ENCODE measurements around the gene CD151. TPM values are rescaled to one million over a fixed set of nuclear protein-coding genes. Genes with fewer than 3 reads are reported as not detected.

The CD151 gene
- polyA plus RNA-seq, 1 donor (not counting 4 experiments of a cell fraction or from before 2014, with no cell fraction given): 434 TPM

DNA sequence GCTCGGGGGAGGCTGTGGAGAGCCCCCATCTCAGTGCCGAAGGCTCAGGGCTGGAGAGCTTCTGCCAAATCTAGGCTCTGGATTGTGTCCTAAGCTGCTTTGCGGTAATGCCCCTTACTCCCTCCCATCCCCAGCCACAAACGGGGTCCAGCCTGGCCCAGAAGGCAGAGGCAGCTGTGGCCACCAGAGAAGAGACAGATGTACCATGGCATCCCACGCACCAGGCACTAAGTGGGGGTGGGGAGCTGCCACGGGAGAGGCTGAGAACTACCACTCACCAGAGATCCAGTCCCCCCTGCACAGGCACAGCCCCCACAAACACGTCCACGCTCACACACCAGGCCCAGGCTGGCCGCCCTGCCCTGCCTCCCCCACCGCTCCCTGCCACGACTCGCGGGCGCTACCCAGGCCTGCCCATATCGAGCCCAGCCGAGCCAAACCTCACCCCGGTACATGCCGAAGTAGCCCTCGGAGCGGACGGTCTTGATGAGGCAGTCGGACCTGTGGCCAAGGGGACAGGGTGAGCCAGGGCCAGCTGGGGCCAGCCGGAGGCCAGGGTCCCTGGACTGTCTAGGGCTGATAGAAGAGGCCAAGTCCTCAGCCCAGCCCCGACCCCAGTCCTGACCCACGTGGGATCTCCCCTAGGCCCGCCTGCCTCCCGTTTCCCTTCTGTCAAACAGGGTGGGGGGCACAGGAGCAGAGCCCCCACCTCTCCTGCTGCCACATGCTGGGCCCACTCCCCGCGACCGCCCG is 38.6 kb upstream of the CD151 start:
- H3K4me2 ChIP-seq (ENCODE audit: control insufficient read depth, extremely low read depth, insufficient read depth, low read depth, low read length): peak overlapping the region; percentile 96
- no peak overlapping the region for H3K9ac ChIP-seq (ENCODE audit: control insufficient read depth, extremely low read depth, insufficient read depth, low read length)
- dilution Hi-C loops (cut with MboI; ENCODE audit: extremely low pct_ligation_motif_present, low sequenced_read_pairs): no loop called here

DNA sequence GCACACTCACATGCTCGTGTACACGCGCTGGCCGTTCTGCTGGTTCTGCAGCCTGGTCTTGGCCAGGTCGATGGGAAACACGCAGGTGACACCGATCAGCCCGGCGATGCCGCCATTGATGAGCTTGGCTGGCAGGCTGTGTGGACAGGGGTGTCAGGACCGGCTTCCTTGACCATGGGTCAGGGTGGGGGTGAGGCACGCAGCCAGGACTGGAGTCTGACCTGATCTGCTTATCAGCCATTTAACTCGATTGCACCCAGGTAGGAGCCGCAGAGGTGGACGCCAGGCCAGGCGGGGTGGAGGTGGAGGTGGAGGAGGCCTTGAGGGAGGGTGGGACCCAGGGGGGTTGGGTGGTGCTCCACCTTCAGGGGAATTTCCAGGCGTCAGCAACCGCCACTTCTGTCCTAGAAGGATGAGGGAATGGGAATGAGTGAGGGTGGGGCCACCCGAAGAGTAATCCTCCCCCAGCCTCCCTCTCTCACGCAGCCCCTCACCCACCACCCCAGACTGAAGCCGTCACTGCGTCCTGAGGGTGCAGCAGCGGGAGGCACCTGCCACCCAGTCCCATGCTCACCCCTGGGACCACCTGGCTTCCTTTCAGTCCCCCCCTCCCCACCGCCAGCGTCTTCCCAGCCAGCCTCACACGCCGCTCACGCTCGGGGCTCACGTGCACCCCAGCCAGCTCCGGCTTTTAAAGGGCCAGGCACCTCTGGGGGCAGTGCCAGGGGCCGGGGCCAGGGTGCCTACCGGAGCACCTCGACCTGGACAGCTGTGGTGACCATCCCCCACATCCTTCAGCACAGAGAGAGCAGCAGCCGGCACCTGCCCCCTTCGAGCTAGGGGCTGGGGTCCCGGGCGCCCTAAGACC is 37.8 kb upstream of the CD151 start:
- Histone ChIP-seq H3K79me2 (ENCODE audit: control insufficient read depth, insufficient read depth, low read length) (no peaks in the 10 kb centered on the region), H3K9ac (ENCODE audit: control insufficient read depth, extremely low read depth, insufficient read depth, low read length) (peak overlapping the region; percentile 80), H3K27me3 (ENCODE audit: control insufficient read depth, extremely low read depth, insufficient read depth, low read length) (no peaks in the 10 kb centered on the region), H3K27ac (ENCODE audit: control insufficient read depth, insufficient read depth, low read length) (peak overlapping the region; percentile 31), H3K9me1 (ENCODE audit: control insufficient read depth, extremely low read depth, insufficient read depth, low read length) (no peaks in the 10 kb centered on the region), H3K36me3 (ENCODE audit: control insufficient read depth in 2 of 2, extremely low read depth in 1 of 2, insufficient read depth in 2 of 2, low read length in 2 of 2) (peaks cover 11 to 13% of the 10 kb centered on the region in 2 experiments), H4K20me1 (ENCODE audit: control insufficient read depth, extremely low read depth, insufficient read depth, low read length) (no peaks in the 10 kb centered on the region), H3K4me2 (ENCODE audit: control insufficient read depth, extremely low read depth, insufficient read depth, low read depth, low read length) (peak overlapping the region; percentile 96), H3K9me3 (ENCODE audit: control insufficient read depth, low read depth, low read length) (no peaks in the 10 kb centered on the region), H3K4me1 (ENCODE audit: control insufficient read depth, extremely low read depth, insufficient read depth, low read length) (peaks cover 17% of the 10 kb centered on the region), H3K4me3 (ENCODE audit: control insufficient read depth in 2 of 3, extremely low read depth in 1 of 3, insufficient read depth in 2 of 3, low read depth in 1 of 3, low read length in 3 of 3) (peak overlapping the region; percentile 76 to 89 (median 84)), H2AFZ (ENCODE audit: control insufficient read depth, low read length) (no peak overlapping the region)
- FAIRE-seq (no peak), DNase-seq (ENCODE audit: low read depth, low spot score) (no peak)
- dilution Hi-C loops (cut with MboI; ENCODE audit: extremely low pct_ligation_motif_present, low sequenced_read_pairs): no loop called here
- TF ChIP-seq, protein P1, sequence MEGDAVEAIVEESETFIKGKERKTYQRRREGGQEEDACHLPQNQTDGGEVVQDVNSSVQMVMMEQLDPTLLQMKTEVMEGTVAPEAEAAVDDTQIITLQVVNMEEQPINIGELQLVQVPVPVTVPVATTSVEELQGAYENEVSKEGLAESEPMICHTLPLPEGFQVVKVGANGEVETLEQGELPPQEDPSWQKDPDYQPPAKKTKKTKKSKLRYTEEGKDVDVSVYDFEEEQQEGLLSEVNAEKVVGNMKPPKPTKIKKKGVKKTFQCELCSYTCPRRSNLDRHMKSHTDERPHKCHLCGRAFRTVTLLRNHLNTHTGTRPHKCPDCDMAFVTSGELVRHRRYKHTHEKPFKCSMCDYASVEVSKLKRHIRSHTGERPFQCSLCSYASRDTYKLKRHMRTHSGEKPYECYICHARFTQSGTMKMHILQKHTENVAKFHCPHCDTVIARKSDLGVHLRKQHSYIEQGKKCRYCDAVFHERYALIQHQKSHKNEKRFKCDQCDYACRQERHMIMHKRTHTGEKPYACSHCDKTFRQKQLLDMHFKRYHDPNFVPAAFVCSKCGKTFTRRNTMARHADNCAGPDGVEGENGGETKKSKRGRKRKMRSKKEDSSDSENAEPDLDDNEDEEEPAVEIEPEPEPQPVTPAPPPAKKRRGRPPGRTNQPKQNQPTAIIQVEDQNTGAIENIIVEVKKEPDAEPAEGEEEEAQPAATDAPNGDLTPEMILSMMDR (optimal IDR thresholded peaks at IDR 0.05 in 1 of 3, IDR thresholded peaks at IDR 0.05 in 1 of 3, conservative IDR thresholded peaks at IDR 0.05 in 1 of 3; ENCODE audit: extremely low read depth in 1 of 3, insufficient read depth in 2 of 3, low read length in 3 of 3): no peak
- no peak for TF ChIP-seq EZH2 (IDR thresholded peaks at IDR 0.05; ENCODE audit: low read length)

More for the DNA sequence above, 38.6 kb upstream of the CD151 start:
- Histone ChIP-seq H3K27ac (ENCODE audit: control insufficient read depth, insufficient read depth, low read length) (no peak overlapping the region), H3K36me3 (ENCODE audit: control insufficient read depth in 2 of 2, extremely low read depth in 1 of 2, insufficient read depth in 2 of 2, low read length in 2 of 2) (peaks cover 8 to 11% of the 10 kb centered on the region in 2 experiments), H3K27me3 (ENCODE audit: control insufficient read depth, extremely low read depth, insufficient read depth, low read length) (peaks cover 2% of the 10 kb centered on the region), H3K9me3 (ENCODE audit: control insufficient read depth, low read depth, low read length) (no peaks in the 10 kb centered on the region), H4K20me1 (ENCODE audit: control insufficient read depth, extremely low read depth, insufficient read depth, low read length) (no peaks in the 10 kb centered on the region), H3K4me1 (ENCODE audit: control insufficient read depth, extremely low read depth, insufficient read depth, low read length) (peaks cover 17% of the 10 kb centered on the region), H3K79me2 (ENCODE audit: control insufficient read depth, insufficient read depth, low read length) (no peaks in the 10 kb centered on the region), H2AFZ (ENCODE audit: control insufficient read depth, low read length) (no peak overlapping the region), H3K4me3 (ENCODE audit: control insufficient read depth in 2 of 3, extremely low read depth in 1 of 3, insufficient read depth in 2 of 3, low read depth in 1 of 3, low read length in 3 of 3) (no peak overlapping the region), H3K9me1 (ENCODE audit: control insufficient read depth, extremely low read depth, insufficient read depth, low read length) (no peaks in the 10 kb centered on the region)
- TF ChIP-seq, protein P1 (optimal IDR thresholded peaks at IDR 0.05 in 1 of 3, IDR thresholded peaks at IDR 0.05 in 1 of 3, conservative IDR thresholded peaks at IDR 0.05 in 1 of 3; ENCODE audit: extremely low read depth in 1 of 3, insufficient read depth in 2 of 3, low read length in 3 of 3): no peak
- no peak for TF ChIP-seq EZH2 (IDR thresholded peaks at IDR 0.05; ENCODE audit: low read length)
- FAIRE-seq (no peak), DNase-seq (ENCODE audit: low read depth, low spot score) (no peak)
